H9 (cell line): Measurements from ENCODE around the gene GPR42. TPM values are rescaled to one million over a fixed set of nuclear protein-coding genes. Genes with fewer than 3 reads are reported as not detected.

Source experiments
- DNase-seq: peaks from one replicate; pipeline ENCODE4 v3.0.0-alpha.2; 2017
- H2AFZ ChIP-seq: one replicate; pipeline ENCODE4 v1.6.1; 2013; ENCODE audit warnings: mild to moderate bottlenecking, low read length, control low read depth, moderate library complexity
- H2AK5ac ChIP-seq: 2 replicates; pipeline ENCODE4 v1.6.1; 2013; ENCODE audit warnings: low read length, control low read depth, mixed read lengths; ENCODE audit not compliant: insufficient read length
- H2BK120ac ChIP-seq: one replicate; pipeline ENCODE4 v1.6.1; 2013; ENCODE audit warnings: low read depth, mild to moderate bottlenecking, low read length, control low read depth, inconsistent platforms; ENCODE audit not compliant: poor library complexity, severe bottlenecking
- H2BK12ac ChIP-seq: 2 replicates; pipeline ENCODE4 v1.6.1; 2013; ENCODE audit warnings: low read length, control low read depth, mixed read lengths, low read depth; ENCODE audit not compliant: insufficient read length
- H2BK15ac ChIP-seq: 2 replicates; pipeline ENCODE4 v1.6.1; 2013; ENCODE audit warnings: low read depth, low read length, control low read depth
- H2BK20ac ChIP-seq: one replicate; pipeline ENCODE4 v1.6.1; 2013; ENCODE audit warnings: low read depth, mild to moderate bottlenecking, low read length, control low read depth, inconsistent platforms; ENCODE audit not compliant: poor library complexity, severe bottlenecking
- H2BK5ac ChIP-seq: 2 replicates; pipeline ENCODE4 v1.6.1; 2013; ENCODE audit warnings: low read length, control low read depth, mixed read lengths; ENCODE audit not compliant: insufficient read length
- H3K14ac ChIP-seq: 2 replicates; pipeline ENCODE4 v1.6.1; 2013; ENCODE audit warnings: low read length, control low read depth; ENCODE audit not compliant: insufficient read depth
- H3K18ac ChIP-seq: 2 replicates; pipeline ENCODE4 v1.6.1; 2013; ENCODE audit warnings: low read depth, mild to moderate bottlenecking, mixed read lengths, low read length, control low read depth; ENCODE audit not compliant: insufficient read length
- H3K23ac ChIP-seq: 2 replicates; pipeline ENCODE4 v1.6.1; 2013; ENCODE audit warnings: low read length, control low read depth, mixed read lengths, low read depth; ENCODE audit not compliant: insufficient read length
- H3K23me2 ChIP-seq: 2 replicates; pipeline ENCODE4 v1.6.1; 2013; ENCODE audit warnings: low read depth, mild to moderate bottlenecking, mixed read lengths, low read length, control low read depth; ENCODE audit not compliant: insufficient read length, poor library complexity, severe bottlenecking
- H3K27ac ChIP-seq: 2 replicates; pipeline ENCODE4 v1.5.1; 2013; ENCODE audit warnings: low read length, control low read depth, mixed read lengths, low read depth; ENCODE audit not compliant: insufficient read length
- H3K27me3 ChIP-seq: 2 replicates; pipeline ENCODE4 v1.6.1; 2013; ENCODE audit warnings: low read length, control low read depth, inconsistent platforms; ENCODE audit not compliant: insufficient read depth
- H3K4ac ChIP-seq: 2 replicates; pipeline ENCODE4 v1.6.1; 2013; ENCODE audit warnings: low read depth, mild to moderate bottlenecking, control low read depth, inconsistent platforms, low read length, moderate library complexity
- H3K4me1 ChIP-seq: 2 replicates; pipeline ENCODE4 v1.6.1; 2013; ENCODE audit warnings: low read length, control low read depth, inconsistent platforms; ENCODE audit not compliant: insufficient read depth
- H3K4me2 ChIP-seq: 2 replicates; pipeline ENCODE4 v1.6.1; 2013; ENCODE audit warnings: low read length, control low read depth, mixed read lengths; ENCODE audit not compliant: insufficient read length, insufficient read depth
- H3K56ac ChIP-seq: 2 replicates; pipeline ENCODE4 v1.6.1; 2013; ENCODE audit warnings: low read depth, mild to moderate bottlenecking, mixed read lengths, low read length, control low read depth; ENCODE audit not compliant: insufficient read length
- H3K79me1 ChIP-seq: 2 replicates; pipeline ENCODE4 v1.6.1; 2013; ENCODE audit warnings: low read depth, mild to moderate bottlenecking, moderate library complexity, low read length, control low read depth, inconsistent platforms; ENCODE audit not compliant: insufficient read depth, poor library complexity, severe bottlenecking
- H3K79me2 ChIP-seq: 2 replicates; pipeline ENCODE4 v1.6.1; 2013; ENCODE audit warnings: low read length, control low read depth, inconsistent platforms; ENCODE audit not compliant: insufficient read depth
- H3K9ac ChIP-seq: 2 replicates; pipeline ENCODE4 v1.6.1; 2013; ENCODE audit warnings: low read length, control low read depth, mixed read lengths; ENCODE audit not compliant: insufficient read length; ENCODE audit errors: extremely low read depth
- H3K9me3 ChIP-seq: one replicate; pipeline ENCODE4 v1.6.1; 2013; ENCODE audit warnings: low read depth, low read length, inconsistent platforms; ENCODE audit not compliant: control insufficient read depth
- H3T11ph ChIP-seq: one replicate; pipeline ENCODE4 v1.6.1; 2013; ENCODE audit warnings: mild to moderate bottlenecking, low read length, control low read depth, inconsistent platforms
- H4K20me1 ChIP-seq: one replicate; pipeline ENCODE4 v1.6.1; 2013; ENCODE audit not compliant: control insufficient read depth, insufficient read length, insufficient read depth
- H4K5ac ChIP-seq: 2 replicates; pipeline ENCODE4 v1.6.1; 2013; ENCODE audit warnings: low read depth, mild to moderate bottlenecking, mixed read lengths, low read length, control low read depth; ENCODE audit not compliant: insufficient read length
- H4K8ac ChIP-seq: replicated peaks from 2 replicates; pipeline ENCODE4 v1.6.1; 2013; ENCODE audit warnings: low read length, control low read depth, mixed read lengths, low read depth; ENCODE audit not compliant: insufficient read length
- H4K91ac ChIP-seq: 2 replicates; pipeline ENCODE4 v1.6.1; 2013; ENCODE audit warnings: low read depth, mild to moderate bottlenecking, moderate library complexity, mixed read lengths, low read length, control low read depth; ENCODE audit not compliant: insufficient read length
- H3K27ac Mint-ChIP-seq, 3 experiments: 2 replicates in 2 of 3; 3 replicates in 1 of 3; pipeline ENCODE4 v1.8.0; 2020 to 2021; ENCODE audit warnings: mixed read lengths in 3 of 3, mild to moderate bottlenecking in 1 of 3, moderate library complexity in 1 of 3
- H3K27me3 Mint-ChIP-seq: 2 replicates; pipeline ENCODE4 v1.8.0; 2021; ENCODE audit warnings: low read depth, mild to moderate bottlenecking, moderate library complexity, mixed read lengths
- H3K36me3 Mint-ChIP-seq, 3 experiments: 2 replicates in 2 of 3; 3 replicates in 1 of 3; pipeline ENCODE4 v1.8.0; 2020 to 2021; ENCODE audit warnings: low read depth in 3 of 3, mixed read lengths in 3 of 3; ENCODE audit not compliant: insufficient read depth in 1 of 3
- H3K4me1 Mint-ChIP-seq, 2 experiments: 2 replicates each; pipeline ENCODE4 v1.8.0; 2020; ENCODE audit warnings: mixed read lengths in 2 of 2
- H3K4me3 Mint-ChIP-seq, 2 experiments: 2 replicates in 1 of 2; 3 replicates in 1 of 2; pipeline ENCODE4 v1.8.0; 2020 to 2021; ENCODE audit warnings: mild to moderate bottlenecking in 2 of 2, mixed read lengths in 2 of 2, moderate library complexity in 1 of 2
- H3K9me3 Mint-ChIP-seq, 2 experiments: 2 replicates in 1 of 2; 3 replicates in 1 of 2; pipeline ENCODE4 v1.8.0; 2020; ENCODE audit warnings: mild to moderate bottlenecking in 2 of 2, mixed read lengths in 2 of 2, moderate library complexity in 1 of 2
- WGBS: extraction: QIAGEN DNeasy Blood & Tissue Kit; methylation state at CpG from one replicate; pipeline ENCODE4 v1.1.7; 2013; ENCODE audit warnings: missing lambda C conversion rate, low lambda C conversion rate, mixed read lengths; ENCODE audit not compliant: insufficient read length; ENCODE audit errors: extremely low coverage; 5-methylcytosine and 5-hydroxymethylcytosine counted together
- total RNA-seq: library from RNA; stranded (reverse); gene quantifications from 2 replicates; pipeline ENCODE4 v1.2.1, GENCODE V29; 2021
- TF ChIP-seq, protein P1 (sequence below): fragments of 200-600 bp; sonication (generic); conservative IDR thresholded peaks from 3 replicates; pipeline ENCODE4 v1.8.0; 2021; ENCODE audit warnings: antibody characterized with exemption, mild to moderate bottlenecking

GPR42 gene
- total RNA-seq, 1 experiment from 2014 or later, result not detected

DNA sequence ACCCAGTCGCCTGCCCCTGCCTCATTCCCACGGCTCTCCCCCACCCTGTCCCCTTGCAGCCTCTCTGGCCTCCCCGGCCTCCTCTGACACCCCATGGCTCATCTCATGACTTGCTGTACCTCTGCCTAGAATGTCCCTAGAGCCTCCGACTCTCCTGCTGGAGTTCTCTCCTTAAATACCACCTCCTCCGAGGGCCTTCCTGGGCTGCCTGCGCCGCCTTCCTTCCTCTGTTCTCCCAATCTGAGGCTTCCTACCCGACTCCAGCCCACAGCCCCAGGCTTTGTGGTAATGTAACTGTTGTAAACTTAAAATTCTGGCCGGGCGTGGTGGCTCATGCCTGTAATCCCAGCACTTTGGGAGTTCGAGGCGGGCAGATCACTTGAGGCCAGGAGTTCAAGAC lies 27.7 kb downstream of the GPR42 start:
- Histone ChIP-seq H3K14ac (no peak overlapping the region), H3K4ac (no peak overlapping the region), H3K4me2 (no peak overlapping the region), H2BK5ac (no peak overlapping the region), H3K9me3 (no peaks in the 10 kb centered on the region), H2BK120ac (no peak overlapping the region), H3K27ac (no peak overlapping the region), H2BK15ac (no peak overlapping the region), H3K4me1 (no peaks in the 10 kb centered on the region), H3K56ac (no peak overlapping the region), H3K9ac (no peak overlapping the region), H3T11ph (no peak overlapping the region), H4K8ac (no peak overlapping the region), H2AFZ (no peak overlapping the region), H2BK12ac (no peak overlapping the region), H4K20me1 (no peaks in the 10 kb centered on the region), H4K5ac (no peak overlapping the region), H3K79me1 (no peaks in the 10 kb centered on the region), H3K23ac (no peak overlapping the region), H2AK5ac (no peak overlapping the region), H3K18ac (no peak overlapping the region), H3K27me3 (no peaks in the 10 kb centered on the region), H4K91ac (no peak overlapping the region), H3K23me2 (no peaks in the 10 kb centered on the region), H2BK20ac (no peak overlapping the region), H3K79me2 (no peaks in the 10 kb centered on the region)
- H3K36me3 Mint-ChIP-seq, result no peaks in the 10 kb centered on the region
- H3K27ac Mint-ChIP-seq, result no peak overlapping the region
- no CpG with 5 or more reads among the region's 12 CpGs for whole genome bisulfite sequencing
- TF ChIP-seq, protein P1, sequence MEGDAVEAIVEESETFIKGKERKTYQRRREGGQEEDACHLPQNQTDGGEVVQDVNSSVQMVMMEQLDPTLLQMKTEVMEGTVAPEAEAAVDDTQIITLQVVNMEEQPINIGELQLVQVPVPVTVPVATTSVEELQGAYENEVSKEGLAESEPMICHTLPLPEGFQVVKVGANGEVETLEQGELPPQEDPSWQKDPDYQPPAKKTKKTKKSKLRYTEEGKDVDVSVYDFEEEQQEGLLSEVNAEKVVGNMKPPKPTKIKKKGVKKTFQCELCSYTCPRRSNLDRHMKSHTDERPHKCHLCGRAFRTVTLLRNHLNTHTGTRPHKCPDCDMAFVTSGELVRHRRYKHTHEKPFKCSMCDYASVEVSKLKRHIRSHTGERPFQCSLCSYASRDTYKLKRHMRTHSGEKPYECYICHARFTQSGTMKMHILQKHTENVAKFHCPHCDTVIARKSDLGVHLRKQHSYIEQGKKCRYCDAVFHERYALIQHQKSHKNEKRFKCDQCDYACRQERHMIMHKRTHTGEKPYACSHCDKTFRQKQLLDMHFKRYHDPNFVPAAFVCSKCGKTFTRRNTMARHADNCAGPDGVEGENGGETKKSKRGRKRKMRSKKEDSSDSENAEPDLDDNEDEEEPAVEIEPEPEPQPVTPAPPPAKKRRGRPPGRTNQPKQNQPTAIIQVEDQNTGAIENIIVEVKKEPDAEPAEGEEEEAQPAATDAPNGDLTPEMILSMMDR, result no peak
- no peak for DNase-seq
- peaks cover 2% of the 10 kb centered on the region; the same call in 1 of the 2 replicates for H3K27me3 Mint-ChIP-seq
- no peaks in the 10 kb centered on the region for H3K4me1 Mint-ChIP-seq
- no peak overlapping the region for H3K4me3 Mint-ChIP-seq
- no peaks in the 10 kb centered on the region; a peak in 1 of 5 replicates for H3K9me3 Mint-ChIP-seq
